WTC11 (cell line): ENCODE data around the gene WTIP.

Experiments
- ATF3 ChIP-seq: sonication (generic); formaldehyde crosslinking; conservative IDR thresholded peaks from 2 replicates; pipeline ENCODE4 v1.8.1; 2022; ENCODE audit warnings: mild to moderate bottlenecking, missing genetic modification reagents
- FOXK1 ChIP-seq: sonication (generic); formaldehyde crosslinking; IDR thresholded peaks from 2 replicates; pipeline ENCODE4 v1.8.0; 2022; ENCODE audit warnings: mild to moderate bottlenecking, moderate library complexity, missing genetic modification reagents
- ZNF121 ChIP-seq: sonication (generic); formaldehyde crosslinking; IDR thresholded peaks from 2 replicates; pipeline ENCODE4 v1.8.0; 2023; ENCODE audit warnings: missing genetic modification reagents
- TF ChIP-seq, protein P1 (sequence below): sonication (generic); formaldehyde crosslinking; IDR thresholded peaks from 2 replicates; pipeline ENCODE4 v1.8.0; 2022; ENCODE audit warnings: missing genetic modification reagents
- TF ChIP-seq, protein P2 (sequence below): fragments of 200-600 bp; IDR thresholded peaks from 2 replicates; pipeline ENCODE4 v1.8.0; 2022; ENCODE audit warnings: antibody characterized with exemption
- TF ChIP-seq, protein P3 (sequence below): fragments of 250-450 bp; sonication (Bioruptor Pico); IDR thresholded peaks from 2 replicates; pipeline ENCODE4 v1.9.0; 2021; ENCODE audit warnings: mild to moderate bottlenecking, borderline replicate concordance

- TF ChIP-seq, protein P1, sequence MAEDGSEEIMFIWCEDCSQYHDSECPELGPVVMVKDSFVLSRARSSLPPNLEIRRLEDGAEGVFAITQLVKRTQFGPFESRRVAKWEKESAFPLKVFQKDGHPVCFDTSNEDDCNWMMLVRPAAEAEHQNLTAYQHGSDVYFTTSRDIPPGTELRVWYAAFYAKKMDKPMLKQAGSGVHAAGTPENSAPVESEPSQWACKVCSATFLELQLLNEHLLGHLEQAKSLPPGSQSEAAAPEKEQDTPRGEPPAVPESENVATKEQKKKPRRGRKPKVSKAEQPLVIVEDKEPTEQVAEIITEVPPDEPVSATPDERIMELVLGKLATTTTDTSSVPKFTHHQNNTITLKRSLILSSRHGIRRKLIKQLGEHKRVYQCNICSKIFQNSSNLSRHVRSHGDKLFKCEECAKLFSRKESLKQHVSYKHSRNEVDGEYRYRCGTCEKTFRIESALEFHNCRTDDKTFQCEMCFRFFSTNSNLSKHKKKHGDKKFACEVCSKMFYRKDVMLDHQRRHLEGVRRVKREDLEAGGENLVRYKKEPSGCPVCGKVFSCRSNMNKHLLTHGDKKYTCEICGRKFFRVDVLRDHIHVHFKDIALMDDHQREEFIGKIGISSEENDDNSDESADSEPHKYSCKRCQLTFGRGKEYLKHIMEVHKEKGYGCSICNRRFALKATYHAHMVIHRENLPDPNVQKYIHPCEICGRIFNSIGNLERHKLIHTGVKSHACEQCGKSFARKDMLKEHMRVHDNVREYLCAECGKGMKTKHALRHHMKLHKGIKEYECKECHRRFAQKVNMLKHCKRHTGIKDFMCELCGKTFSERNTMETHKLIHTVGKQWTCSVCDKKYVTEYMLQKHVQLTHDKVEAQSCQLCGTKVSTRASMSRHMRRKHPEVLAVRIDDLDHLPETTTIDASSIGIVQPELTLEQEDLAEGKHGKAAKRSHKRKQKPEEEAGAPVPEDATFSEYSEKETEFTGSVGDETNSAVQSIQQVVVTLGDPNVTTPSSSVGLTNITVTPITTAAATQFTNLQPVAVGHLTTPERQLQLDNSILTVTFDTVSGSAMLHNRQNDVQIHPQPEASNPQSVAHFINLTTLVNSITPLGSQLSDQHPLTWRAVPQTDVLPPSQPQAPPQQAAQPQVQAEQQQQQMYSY (CRISPR knock-in tag) = no peak
- TF ChIP-seq, protein P2, sequence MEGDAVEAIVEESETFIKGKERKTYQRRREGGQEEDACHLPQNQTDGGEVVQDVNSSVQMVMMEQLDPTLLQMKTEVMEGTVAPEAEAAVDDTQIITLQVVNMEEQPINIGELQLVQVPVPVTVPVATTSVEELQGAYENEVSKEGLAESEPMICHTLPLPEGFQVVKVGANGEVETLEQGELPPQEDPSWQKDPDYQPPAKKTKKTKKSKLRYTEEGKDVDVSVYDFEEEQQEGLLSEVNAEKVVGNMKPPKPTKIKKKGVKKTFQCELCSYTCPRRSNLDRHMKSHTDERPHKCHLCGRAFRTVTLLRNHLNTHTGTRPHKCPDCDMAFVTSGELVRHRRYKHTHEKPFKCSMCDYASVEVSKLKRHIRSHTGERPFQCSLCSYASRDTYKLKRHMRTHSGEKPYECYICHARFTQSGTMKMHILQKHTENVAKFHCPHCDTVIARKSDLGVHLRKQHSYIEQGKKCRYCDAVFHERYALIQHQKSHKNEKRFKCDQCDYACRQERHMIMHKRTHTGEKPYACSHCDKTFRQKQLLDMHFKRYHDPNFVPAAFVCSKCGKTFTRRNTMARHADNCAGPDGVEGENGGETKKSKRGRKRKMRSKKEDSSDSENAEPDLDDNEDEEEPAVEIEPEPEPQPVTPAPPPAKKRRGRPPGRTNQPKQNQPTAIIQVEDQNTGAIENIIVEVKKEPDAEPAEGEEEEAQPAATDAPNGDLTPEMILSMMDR = no peak
- TF ChIP-seq FOXK1 (CRISPR knock-in tag) (no peak), ATF3 (CRISPR knock-in tag) (no peak), ZNF121 (CRISPR knock-in tag) (peak; percentile 72; the same call in 1 of the 2 replicates)
- TF ChIP-seq, protein P3, sequence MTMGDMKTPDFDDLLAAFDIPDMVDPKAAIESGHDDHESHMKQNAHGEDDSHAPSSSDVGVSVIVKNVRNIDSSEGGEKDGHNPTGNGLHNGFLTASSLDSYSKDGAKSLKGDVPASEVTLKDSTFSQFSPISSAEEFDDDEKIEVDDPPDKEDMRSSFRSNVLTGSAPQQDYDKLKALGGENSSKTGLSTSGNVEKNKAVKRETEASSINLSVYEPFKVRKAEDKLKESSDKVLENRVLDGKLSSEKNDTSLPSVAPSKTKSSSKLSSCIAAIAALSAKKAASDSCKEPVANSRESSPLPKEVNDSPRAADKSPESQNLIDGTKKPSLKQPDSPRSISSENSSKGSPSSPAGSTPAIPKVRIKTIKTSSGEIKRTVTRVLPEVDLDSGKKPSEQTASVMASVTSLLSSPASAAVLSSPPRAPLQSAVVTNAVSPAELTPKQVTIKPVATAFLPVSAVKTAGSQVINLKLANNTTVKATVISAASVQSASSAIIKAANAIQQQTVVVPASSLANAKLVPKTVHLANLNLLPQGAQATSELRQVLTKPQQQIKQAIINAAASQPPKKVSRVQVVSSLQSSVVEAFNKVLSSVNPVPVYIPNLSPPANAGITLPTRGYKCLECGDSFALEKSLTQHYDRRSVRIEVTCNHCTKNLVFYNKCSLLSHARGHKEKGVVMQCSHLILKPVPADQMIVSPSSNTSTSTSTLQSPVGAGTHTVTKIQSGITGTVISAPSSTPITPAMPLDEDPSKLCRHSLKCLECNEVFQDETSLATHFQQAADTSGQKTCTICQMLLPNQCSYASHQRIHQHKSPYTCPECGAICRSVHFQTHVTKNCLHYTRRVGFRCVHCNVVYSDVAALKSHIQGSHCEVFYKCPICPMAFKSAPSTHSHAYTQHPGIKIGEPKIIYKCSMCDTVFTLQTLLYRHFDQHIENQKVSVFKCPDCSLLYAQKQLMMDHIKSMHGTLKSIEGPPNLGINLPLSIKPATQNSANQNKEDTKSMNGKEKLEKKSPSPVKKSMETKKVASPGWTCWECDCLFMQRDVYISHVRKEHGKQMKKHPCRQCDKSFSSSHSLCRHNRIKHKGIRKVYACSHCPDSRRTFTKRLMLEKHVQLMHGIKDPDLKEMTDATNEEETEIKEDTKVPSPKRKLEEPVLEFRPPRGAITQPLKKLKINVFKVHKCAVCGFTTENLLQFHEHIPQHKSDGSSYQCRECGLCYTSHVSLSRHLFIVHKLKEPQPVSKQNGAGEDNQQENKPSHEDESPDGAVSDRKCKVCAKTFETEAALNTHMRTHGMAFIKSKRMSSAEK (CRISPR knock-in tag) = no peak
These were observed 33.4 kb upstream of the WTIP start for GRCh38 chr19:34448191-34448590.
